SHP77 (cell line): ENCODE measurements around the gene GADL1.

Experiments used
- DNase-seq, 2 experiments: peaks; one replicate each; lab custom pipeline; 2025; lab: John Stamatoyannopoulos, UW

GADL1 gene

DNA sequence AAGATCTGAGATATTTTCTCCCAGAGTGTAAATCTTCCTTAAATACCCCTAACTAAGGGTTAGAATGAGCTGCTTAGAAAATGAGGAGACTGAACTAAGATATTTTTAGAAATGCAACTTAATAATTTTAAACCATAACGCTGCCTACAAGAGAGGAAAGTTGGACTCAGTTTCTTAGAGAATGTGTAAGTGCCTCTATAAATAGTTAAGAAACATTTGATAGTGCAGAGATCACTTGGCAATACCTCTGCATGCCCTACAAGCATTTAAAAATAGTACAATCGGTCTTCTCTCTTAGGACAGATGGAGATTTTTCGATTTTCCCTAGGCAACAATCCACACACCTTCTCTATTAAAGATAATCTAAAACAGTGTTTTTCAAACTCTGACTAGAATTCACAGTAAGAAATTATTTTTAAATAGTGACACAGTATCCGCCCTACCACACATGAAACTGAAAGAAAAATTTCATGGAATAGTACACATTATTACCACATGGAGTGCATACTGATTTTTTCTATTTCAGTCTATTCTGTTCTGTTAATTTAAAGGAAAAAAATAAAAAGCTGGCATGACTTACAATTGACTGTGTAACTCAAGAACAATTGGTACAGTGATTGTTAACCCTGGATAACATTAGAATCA, 83.2 kb downstream of the GADL1 start:
- DNase-seq, result no peak

DNA sequence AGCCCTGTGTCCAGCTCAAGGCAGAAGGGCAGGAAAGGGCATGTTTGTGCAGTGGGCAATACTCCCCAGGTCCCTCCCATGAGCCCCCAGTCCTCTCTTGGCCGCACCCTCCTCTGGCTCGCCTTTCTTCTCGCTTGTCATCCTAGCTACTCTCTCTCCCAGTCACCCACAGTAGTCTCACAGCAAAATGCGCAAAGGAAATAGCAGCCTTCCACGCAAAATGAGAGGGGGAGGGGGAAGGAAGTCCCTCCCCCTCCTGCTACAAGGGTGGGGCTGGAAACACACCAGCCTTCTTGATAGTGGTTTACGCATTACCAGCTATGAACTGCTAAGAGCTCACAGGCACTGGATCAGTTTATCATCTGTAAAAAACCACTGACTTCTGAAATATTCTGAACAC, 83.8 kb downstream of the GADL1 start:
- no peak for DNase-seq

GRCh38 chr3:30805695-30806094, 88.8 kb downstream of the GADL1 start:
- DNase-seq, result no peak

DNA sequence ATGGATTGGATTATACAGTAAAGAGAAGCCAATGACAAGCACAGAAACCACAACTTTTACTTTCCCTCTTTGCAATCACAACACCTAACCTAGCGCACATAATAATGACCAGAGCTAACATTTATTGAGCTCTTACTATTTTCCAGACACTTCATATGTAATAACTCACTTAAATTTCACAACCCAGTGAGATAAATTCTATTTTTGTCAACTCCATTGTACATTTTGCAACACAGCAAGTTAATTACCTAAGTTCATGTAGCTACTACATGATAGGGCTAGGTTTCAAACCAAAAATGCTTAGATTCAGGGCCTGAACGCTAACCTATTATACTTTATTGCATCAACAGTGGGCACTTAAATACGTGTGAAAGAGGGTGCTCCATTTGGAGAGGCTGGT, 89.5 kb downstream of the GADL1 start:
- no peak for DNase-seq

DNA sequence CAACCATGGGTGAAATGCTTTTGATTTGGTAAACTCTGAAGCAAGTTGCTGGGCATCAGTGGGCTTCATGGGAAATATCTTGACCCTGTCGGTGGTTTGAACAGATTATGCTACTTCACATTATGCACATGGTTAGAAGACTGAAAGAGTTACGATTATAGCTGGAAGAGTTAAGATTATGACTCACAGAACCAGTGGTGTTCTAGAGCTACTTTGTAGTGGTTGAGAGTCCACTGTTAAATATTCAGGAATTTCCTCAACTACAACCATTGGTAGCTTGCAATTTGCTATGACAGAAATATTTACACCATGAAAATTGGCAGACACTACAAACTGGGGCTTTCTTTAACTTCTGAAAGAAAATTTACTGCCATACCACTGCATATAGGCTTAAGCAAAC, 99.3 kb downstream of the GADL1 start:
- DNase-seq, result no peak

DNA sequence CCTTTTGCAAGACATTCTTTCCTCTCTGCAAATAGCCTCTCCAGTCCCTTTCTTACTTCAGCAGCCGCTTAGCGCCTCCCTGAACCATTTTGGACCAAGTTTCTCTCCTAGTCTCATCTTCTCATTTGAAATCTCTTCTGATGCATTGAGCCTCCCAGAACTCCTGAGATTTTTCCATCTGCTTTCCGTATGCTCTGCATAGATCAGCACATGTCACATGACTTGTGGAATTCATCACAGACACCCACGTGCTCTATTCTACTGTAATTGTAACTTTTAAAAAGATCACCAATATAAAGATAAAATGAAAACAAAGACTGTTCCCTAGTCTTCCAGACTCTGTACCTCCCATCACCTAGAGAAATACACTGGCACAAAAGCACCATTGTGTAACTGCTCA, 100.7 kb downstream of the GADL1 start:
- no peak for DNase-seq

DNA sequence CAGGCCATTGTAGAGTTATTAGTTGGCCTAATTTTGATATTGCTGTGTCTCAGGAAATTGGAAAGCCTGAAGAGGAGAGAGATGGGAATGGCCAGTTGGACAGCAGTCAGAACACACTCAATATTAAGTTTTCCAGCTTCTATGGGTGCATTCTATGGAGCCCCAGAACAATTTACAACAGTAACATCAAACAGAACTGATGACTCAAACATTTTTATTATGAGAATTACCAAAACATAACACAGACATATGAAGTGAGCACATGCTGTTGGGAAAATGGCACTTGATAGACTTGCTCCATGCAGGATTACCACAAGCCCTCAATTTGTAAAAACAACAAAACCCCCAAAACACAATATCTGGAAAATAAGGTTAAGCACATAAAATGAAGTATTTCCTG, 104.3 kb downstream of the GADL1 start:
- DNase-seq, result no peak

DNA sequence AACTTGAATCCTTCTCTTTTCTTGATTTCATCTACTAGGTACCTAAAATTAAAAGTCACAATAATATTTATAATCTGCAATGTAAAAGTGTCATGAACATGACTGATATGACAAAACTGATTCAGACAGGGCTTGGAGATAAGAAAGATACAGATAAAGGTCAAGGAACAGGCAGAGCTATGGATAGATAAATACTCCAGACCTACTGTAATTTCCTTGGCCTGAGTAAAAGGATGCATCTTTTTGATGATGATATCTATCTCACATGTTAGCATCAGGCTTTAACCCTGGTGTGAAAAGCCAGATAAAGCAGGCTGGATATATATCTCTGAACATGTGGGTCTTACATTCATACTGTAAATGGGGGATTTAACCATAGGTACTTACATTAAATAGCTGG, 108.1 kb downstream of the GADL1 start:
- DNase-seq, result no peak

GRCh38 chr3:30779686-30780287, 114.7 kb downstream of the GADL1 start:
- peak; percentile 23 to 48 for DNase-seq

DNA sequence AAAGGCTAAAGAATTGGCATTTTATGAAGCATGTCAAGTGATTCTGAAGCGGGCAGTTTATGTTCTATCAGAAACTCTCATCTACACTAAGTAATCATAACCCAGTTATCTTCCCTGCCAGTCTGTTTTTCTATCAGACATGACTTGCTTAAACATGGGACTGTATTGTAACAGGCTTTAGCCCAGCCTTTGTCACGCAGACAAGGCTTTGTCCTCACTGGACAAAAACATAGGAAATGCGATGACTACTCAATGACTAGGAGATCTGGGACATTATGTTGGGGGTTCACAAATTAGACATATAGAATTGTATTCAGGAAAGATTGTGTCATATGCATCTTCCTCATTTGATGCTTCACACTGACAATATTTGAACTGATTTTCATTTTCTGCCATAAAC, 115.5 kb downstream of the GADL1 start:
- DNase-seq, result no peak

GRCh38 chr3:30777426-30778113, 116.9 kb downstream of the GADL1 start:
- no peak for DNase-seq

DNA sequence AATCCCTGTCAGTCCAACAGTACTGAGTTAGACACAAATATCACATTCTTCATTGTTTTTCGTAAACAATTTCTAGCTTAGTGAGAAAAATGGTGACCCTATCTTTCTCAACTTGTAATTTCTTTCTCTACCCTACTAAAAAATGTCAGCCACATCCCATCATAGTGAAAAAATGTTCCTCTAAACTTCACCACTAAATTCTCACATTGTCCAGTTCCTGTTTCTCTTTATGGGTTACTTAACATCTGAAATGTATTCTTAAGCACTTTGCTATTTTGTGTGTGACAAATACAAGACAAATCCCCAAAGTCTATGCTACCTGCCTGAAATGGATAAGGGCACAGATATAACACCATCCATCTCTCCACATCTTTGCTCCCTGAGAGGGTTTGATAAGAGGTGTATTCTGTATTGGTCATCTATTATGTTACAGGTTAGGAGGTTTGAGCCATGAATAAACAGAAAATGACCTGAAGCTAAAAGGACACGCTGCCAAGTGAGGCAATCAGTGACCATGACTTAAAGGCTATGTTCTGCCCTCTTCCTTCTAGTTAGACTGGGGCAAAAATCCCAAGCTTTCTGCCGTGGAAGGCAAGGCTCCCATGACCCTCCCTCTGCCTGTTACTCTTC, 118.2 kb downstream of the GADL1 start:
- no peak for DNase-seq

DNA sequence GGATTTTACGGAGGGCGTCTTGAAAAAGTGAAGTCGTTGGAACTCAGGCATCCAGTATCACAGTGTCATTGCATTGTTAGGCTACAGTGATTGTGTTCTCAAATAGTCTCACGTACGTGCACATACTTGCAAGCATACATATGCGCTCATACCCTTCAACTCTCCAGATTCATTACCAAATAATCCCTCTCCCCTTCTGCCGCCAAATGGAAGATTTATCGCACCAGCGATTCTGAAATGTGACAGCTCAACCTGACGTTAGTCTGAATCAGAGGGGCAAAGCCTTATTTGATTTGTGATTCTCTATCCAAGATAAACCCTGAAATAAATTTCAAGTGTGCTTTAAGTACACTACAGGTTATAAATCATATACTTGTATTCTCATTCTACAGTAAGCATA, 119.4 kb downstream of the GADL1 start:
- DNase-seq, result peak; percentile 19 to 60

DNA sequence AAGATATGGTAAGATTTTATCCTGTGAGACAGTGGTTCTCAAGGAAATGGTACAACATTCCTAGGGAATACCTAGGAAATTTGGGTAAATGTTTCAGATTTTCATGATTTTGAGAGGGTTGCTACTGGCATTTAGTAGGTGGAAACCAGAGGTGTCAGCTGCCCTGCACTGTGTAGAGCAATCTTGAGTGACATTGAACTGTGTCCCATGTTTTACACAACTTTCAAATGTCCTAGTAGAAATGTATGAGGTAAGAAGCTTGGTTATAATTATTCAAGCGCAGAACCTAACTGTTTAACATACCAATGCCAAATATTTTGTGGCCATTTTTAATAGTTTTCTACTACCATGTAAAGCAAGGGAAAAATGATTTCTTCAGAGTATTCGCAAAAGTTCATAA, 120.4 kb downstream of the GADL1 start:
- DNase-seq, result no peak

DNA sequence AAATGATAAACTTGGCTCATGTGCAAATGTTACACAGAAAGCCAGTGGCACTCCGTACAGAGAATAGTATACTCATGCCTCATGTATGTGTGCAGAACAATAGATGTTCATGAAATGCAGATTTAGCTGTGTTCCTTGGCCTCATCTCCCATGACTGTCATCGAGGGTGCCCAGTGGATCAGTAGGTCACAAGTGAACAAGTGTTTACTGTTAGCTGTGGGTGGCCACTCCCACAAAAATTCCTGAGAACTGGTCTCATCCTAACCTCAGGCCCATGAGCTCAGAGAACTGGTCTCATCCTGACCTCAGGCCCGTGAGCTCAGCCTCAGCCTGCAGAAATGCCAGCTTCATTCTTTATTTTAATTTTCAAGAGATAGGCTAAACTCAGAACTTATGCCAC, 124.1 kb downstream of the GADL1 start:
- no peak for DNase-seq

DNA sequence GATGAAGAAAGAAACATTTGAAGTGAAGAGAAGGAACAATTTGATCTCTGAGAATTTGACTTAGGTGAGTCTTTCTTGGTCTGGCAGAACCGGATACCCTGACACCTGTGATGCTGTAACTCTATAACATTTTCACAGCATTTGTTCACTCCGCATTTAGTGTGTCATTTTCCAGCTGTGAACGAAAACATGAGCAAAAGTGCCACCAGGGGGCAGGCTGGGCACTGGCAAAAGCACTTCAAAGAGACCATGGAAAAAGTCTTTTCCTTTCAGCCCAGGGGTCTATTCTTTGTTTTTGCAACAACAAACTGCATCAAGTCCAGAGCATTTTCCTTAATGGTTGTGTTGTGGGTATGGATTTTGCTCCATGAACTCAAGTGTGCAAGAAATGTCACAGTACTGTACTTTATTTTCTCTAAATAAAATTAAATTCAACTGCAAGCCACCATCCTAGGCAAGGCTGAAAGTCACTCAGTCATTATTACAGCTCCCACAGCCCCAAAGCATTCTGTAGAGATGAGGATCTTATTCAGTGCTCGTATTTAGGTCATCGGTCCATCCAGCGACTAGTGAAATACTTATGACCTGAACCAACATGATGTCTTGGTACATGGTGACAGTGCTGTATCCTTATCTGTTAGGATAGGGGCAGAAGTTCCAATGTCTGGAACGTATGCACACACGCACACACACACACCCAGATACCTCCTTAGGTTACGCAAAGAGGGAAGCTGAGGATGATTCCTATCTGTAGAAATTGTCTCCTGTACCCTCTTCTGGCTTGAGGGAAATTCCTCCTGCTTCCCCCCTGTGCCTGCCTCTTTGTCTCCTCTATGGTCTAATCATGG, 125.5 kb downstream of the GADL1 start:
- peak; percentile 20 to 37 for DNase-seq

- DNase-seq, result no peak
Measured at GRCh38 chr3:30768046-30768445, 126.4 kb downstream of the GADL1 start.

DNA sequence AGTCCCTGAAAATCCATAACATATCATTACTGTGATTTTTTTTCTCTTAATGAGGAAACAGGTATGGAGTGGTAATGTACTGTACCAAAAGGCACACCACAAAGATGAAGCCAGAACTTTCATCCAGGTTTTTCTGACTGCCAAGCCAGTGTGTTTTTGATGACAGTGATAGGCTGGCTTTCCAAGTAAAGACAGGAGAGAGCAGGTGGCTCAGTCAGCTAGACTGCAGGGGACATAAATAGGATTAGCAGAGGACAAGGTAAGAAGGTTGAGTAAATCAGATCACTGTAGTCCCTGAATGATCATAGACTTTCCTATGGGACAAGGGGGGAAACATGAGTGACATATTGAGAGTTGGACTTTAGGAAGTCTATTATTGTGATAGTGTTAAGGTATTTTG, 127.9 kb downstream of the GADL1 start:
- no peak for DNase-seq

- no peak for DNase-seq
Measured at GRCh38 chr3:30764891-30765290, 129.6 kb downstream of the GADL1 start.

DNA sequence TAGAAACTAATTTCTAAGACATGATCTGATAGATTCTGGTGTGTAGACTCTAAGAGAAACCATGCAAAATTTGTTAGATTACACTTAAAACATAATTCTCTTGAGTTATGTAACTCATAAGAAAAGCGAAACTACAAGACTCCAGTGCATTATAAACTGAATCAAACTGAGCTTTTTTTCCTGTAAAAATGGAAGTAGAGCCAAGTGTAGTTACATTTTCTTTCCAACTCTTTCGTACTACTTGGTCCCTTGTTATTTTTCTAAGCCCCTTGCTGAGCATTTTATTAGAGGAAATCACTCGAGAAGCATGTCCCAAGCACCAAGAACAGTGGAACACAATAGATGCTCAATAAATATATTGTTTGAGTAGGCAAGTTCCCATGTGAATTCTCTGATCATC, 130.2 kb downstream of the GADL1 start:
- DNase-seq, result no peak

- no peak for DNase-seq
Measured at GRCh38 chr3:30761374-30761773, 133.1 kb downstream of the GADL1 start.

- DNase-seq, result no peak
Measured at GRCh38 chr3:30760737-30761136, 133.7 kb downstream of the GADL1 start.
